ENCODE measurements around the gene PPP2R5D.
"Not testable (repeated sequence)": the region's sequence is repeated elsewhere in the genome, so short reads cannot be mapped to it uniquely, and the experiment has no call there.

PPP2R5D gene

DNA sequence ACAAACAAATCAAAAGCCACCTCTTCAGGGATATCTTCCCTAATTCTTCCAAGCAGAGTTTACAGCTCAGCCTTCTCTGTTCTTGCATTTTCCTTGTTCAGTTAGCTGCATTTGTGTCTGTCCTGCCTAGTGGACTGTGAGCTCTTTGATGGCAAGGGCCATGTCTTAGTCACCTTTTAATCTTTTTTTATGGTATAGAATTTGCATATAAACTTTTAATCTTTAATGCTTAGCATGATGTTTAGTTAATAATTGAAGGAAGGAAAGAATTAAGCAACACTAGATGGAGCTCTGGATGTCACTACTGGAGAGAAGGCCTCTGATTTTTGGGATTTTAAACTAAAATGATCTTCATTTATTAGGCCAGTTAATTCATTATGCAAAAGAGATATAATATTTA lies 12.1 kb downstream of the PPP2R5D start:
- DNase-seq: no peak

DNA sequence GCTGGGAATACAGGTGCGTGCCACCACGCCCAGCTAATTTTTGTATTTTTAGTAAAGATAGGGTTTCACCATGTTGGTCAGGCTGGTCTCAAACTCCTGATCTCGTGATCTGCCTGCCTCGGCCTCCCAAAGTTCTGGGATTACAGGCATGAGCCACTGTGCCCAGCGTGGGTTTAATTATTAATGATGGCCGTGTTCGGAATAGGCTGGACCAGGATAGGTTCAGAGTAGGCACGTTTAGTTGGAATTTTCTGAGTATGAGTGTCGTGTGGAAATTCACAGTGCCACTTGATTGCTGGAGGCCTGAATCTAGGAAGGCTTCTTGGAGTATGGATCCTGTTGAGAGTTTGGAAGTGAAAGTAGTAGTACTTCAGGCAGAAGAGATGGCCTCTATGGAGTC lies 13.8 kb downstream of the PPP2R5D start:
- not testable (repeated sequence) for DNase-seq

DNA sequence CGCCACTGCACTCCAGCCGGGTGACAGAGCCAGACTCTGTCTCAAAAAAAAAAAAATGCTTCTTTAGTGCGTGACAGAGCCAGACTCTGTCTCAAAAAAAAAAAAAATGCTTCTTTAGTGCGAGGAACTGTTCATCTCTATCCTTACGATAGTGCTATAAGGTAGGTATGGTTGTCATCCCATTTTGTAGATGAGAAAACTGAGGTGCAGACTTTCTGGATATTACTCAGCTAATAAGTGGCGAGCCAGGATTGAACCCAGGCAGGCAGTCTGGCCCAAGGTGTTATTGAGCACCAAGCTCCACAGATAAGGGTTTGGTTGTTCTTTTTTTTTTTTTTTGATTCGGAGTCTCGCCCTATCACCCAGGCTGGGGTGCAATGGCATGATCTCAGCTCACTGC lies 17.5 kb downstream of the PPP2R5D start:
- no peak for DNase-seq

DNA sequence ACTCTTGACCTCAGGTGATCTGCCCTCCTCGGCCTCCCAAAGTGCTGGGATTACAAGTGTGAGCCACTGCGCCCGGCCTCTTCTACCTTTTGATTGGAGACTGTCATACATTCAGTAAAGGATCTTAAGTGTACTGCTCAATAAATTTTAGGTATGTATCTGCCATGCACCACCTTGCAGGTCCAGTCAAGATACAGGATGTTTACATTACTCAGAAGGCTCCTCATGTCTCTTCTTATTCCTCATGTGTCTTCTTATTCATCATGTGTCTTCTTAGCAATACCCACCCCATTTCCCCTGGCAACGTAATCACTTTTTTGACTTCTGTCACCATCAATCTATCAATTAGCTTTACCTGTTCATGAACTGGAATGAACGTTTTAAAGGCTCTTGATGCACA lies 21.5 kb downstream of the PPP2R5D start:
- DNase-seq: no peak

DNA sequence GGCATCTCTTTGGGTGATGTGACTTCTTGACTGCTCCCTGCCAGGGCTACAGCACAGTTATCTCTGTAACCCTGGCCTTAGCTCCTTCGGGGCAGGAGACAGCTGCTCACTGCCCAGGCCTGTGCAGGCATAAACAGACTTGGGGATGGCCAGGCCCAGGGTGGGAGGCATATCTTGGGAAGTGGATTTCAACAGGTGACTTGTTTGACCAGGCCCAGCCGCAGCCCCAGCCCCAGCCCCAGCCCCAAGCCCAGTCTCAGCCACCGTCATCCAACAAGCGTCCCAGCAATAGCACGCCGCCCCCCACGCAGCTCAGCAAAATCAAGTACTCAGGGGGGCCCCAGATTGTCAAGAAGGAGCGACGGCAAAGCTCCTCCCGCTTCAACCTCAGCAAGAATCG lies 21.9 kb downstream of the PPP2R5D start:
- no peak for DNase-seq

DNA sequence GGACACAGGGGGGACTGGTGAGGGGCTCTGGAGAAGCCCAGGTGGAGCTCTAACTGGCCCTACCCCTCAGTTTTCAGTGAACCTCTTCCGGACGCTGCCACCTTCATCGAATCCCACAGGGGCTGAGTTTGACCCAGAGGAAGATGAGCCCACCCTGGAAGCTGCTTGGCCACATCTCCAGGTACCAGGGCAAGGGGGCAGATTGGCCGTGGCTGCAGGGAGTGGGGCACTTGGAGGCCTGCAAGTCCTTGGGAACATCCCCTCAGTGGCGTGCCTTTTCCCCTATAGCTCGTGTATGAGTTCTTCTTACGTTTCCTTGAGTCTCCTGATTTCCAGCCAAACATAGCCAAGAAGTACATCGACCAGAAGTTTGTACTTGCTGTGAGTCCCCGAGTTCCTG lies 22.8 kb downstream of the PPP2R5D start:
- DNase-seq: no peak

DNA sequence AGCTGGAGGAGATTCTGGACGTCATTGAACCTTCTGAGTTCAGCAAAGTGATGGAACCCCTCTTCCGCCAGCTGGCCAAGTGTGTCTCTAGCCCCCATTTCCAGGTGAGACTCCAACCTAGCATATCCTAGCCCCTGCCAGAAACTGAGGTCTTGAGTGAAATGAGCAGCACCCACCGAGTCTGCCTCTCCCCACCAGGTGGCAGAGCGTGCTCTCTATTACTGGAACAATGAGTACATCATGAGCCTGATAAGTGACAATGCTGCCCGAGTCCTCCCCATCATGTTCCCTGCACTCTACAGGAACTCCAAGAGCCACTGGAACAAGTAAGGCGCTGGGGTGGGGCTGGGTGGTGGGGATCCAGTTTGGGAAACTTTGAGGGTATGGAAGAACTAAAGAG lies 24.8 kb downstream of the PPP2R5D start:
- peak; percentile 20 to 30 for DNase-seq

- no peak for DNase-seq
Observed at GRCh38 chr6:43011207-43011606, 26.8 kb downstream of the PPP2R5D start.

DNA sequence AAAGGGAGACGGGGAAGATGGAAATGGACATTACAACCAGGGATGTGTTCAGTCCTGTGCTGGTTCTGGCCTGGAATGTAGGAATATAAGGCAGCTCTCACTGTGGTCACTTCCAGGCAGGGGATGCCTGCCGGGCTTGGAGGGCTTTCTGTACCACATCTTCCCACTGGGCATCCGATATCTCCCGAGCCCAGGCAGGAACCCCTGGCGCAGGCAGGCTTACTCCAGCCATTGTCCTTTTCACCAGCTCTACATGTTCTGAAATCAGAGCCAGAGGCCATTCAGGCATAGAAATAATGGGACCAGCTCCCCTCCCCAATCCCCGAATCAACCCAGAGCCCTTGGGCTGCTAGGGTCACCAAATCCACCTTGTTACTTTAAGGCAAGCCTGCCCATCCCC lies 28.0 kb downstream of the PPP2R5D start:
- no peak for DNase-seq

DNA sequence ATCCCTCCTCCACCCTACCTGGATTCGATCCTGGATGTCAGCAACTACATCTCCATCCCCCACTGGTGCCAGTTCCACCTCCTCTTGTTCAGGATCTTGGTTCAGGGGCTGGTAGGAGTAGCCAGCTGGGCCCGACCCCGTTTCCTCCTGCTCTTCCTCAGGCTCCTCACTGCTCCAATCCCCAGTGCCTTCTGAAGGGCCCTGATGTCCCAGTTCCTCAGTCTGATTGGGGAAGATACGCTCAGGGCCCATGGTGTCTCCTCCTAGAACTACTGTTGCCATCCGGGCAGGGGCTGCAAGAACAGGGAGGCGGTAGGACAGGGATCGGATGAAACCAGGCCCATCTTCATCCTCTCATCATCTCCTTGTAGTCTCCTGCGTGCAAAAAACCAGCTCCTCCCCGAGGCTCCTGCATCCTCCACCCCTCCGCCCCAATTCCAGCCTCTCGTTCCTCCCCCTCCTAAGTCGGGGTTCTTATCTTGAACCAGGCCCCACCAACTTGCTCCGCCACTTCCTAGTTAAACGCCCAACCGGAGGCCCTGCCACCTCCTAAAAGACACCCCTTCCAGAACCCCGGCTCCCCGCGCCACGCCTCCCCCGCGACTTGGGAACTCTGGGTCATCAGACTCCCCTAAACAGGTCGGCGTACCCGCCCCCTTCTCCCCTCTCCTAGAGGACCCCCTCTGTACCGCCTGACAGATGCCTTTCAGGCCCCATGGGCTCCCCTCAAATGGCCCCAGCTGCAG lies 28.9 kb downstream of the PPP2R5D start:
- DNase-seq: no peak

DNA sequence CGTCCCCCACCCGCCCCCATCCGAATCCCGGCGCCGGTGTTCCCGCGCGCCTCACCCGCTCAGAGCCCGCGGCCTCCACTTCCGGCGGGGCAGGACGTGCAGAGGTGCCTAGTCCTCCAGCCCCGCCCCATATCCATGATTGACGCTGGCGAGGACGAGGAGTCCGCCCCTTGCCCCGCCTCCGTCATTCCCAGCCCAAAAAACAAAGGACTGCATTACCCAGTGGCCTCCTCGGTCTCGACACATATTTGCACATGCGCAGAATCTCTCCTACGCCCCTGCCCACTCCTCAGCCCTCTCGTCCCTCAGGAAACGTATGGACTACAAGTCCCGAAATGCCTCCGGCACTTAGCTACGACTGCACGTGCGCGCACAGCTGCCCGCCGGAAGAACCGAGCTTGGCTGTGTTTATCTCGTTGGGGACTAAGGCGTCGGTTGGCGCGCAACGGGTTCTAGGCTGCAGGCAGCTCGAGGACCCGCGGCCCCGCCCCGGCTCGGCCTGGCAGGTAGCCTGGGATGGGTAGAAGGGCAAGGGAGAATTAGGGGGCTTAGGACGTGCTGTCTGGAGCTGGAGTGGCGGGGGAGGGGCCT lies 29.6 kb downstream of the PPP2R5D start, which contains the start of the genes KLHDC3 and MEA1:
Gene KLHDC3 (plus strand): TSS at position 407 of the 591 bp plus-strand sequence. CDS start 2,944 bp downstream, outside the sequence.
Gene MEA1 (minus strand): TSS at position 104 of the 591 bp plus-strand sequence. CDS start 133 bp downstream, outside the sequence.
- DNase-seq: peak; percentile 96 to 99

GRCh38 chr6:43014434-43014909 lies 30.1 kb downstream of the PPP2R5D start:
- no peak for DNase-seq

DNA sequence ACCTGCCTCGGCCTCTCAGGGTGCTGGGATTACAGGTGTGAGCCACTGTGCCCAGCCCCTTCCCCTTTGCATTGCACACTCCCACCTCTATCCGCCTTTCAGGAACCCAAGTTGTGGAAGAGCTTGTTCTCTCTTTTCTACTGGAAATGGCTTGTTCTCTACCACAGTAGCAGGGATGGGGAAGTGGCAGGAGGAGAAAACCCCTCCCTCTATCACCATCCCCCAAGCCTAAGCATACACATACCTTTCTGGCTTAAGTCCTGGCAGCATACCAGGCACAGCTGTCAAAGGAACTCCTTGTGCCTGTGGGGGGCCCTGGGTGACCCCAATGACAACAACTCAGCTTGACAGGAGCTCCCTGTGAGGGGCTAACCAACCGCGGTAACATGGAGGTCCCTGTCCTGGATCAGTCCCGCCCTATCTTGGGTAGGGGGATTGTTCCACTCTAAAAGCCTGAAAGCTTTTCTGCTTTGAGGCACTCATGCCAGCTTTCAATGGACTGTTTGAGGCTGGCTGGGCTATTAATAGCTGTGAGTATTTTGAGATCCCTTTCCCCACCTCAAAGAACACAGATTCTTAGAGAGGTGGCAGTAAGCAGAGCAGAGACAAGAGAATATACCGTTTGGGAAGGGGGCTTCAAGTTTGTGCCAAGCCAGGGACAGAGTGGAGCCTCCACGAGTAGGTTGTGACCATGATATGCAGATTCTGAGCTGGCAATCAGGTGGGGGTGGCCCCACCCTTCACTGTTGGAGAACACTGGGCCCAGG lies 32.0 kb downstream of the PPP2R5D start:
- no peak for DNase-seq

- no peak for DNase-seq
Observed at GRCh38 chr6:43016943-43017334, 32.6 kb downstream of the PPP2R5D start.

DNA sequence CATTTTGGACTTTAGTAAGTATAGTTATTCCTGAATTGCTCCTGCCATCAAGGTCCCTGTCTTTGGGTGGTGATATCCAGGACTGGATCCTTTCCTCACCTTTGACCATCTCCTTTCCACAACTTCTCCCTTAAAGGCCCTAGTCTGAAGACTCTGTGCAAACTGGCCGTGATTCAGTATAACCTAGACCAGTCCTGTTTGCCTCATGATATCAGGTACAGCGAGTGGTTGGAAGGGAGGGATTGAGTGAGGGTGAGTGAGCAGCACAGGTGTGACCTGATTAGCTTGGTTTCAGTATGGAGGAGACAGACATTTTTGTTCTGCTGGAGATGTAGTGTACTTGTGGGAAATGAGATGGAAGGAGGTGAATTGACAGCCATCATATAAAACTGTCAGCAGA lies 34.8 kb downstream of the PPP2R5D start:
- no peak for DNase-seq

DNA sequence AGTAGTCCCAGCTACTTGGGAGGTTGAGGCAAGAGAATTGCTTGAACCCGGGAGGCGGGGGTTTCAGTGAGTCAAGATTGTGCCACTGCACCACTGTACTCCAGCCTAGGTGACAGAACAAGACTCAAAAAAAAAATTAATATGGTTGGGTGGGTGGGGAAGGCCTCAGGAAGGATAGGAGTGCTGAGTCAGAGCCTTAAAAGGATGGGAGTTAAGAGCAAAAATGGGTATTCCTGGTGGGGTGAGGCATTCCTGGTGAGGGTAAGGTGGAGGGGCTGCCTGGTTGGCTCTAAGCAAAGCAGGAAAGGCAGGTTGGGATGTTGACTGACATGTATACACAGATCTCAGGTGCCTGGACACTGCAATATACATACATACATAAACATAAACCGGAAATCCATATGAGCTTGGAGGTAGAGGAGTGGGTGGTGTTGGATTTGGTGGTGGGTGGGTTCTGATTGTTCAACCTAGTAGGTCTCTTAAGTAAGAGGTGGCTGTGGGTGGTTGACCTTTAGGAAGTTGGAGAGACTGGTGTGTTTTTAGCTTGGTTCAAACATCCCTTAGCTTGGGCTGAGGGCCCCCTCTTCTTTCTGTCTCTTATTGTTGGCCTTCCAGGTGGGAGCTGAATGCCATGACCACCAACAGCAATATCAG lies 35.8 kb downstream of the PPP2R5D start:
- no peak for DNase-seq

GRCh38 chr6:43020847-43021246 lies 36.5 kb downstream of the PPP2R5D start:
- no peak for DNase-seq

GRCh38 chr6:43021270-43022047 lies 37.1 kb downstream of the PPP2R5D start, which contains the start of gene RRP36:
RRP36 (plus strand) TSS chr6:43021623; CDS start chr6:43021655, 32 bp downstream.
- peak; percentile 71 to 75 for DNase-seq

DNA sequence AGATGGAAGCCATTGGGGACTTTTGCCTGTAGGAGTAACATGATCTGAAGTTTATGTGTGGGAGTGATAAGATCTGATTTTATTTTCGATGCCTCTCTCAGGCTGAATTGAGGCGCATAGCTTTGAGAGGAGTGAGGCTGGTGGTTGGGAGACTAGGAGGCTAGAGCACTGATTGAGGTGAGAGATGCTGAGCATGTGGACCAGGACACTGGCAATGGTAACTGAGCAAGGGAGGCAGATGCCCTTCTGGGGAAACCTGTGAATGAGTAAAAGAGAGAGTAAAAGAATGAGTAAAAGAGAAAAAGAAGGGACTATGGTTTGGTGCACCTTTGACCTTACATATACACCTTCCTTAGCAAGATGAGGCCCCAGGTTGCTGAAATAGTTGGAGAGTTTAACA lies 40.1 kb downstream of the PPP2R5D start:
- DNase-seq: no peak

DNA sequence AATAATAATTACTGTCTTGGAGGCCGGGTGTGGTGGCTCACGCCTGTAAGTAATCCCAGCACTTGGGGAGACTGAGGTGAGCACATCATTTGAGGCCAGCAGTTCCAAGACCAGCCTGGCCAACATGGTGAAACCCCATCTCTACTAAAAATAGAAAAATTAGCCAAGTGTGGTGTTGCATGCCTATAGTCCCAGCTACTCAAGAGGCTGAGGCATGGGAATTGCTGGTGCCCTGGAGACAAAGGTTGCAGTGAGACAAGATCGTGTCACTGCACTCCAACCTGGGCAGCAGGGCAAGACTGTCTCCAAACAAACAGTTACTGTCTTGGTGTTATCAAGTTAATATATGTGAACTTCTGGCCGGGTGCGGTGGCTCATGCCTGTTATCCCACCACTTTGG lies 42.0 kb downstream of the PPP2R5D start:
- no peak for DNase-seq

- no peak for DNase-seq
Observed at GRCh38 chr6:43029120-43029519, 44.8 kb downstream of the PPP2R5D start.

DNA sequence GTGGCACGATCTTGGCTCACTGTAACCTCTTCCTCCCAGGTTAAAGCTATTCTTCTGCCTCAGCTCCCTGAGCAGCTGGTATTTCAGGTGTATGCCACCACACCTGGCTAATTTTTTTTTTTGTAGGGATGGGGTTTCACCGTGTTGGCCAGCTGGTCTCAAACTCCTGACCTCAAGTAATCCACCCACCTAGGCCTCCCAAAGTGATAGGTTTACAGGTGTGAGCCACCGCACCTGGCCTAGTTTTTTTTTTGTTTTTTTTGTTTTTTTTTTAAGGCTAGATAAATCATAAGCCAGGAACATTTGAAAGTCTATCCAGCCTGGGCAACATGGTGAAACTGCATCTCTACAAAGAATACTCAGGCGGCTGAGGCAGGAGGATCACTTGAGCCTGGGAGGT lies 48.0 kb downstream of the PPP2R5D start:
- DNase-seq: no peak

Measured in stimulated activated CD4-positive, alpha-beta T cell treated with anti-CD3 and anti-CD28 coated beads, Interleukin-4, amount 100 ng/mL, for 4 hours (primary cell).